ENCODE measurements around the gene ZNF827. TPM values are rescaled to one million over a fixed set of nuclear protein-coding genes. Genes with fewer than 3 reads are reported as not detected.
A peak's percentile ranks its signal among the peaks of the same experiment; 100 is the strongest.

The ZNF827 gene
- total RNA-seq, 1 experiment from 2014 or later, result 19.1 TPM

GRCh38 chr4:145723336-145723735 is 215.3 kb downstream of the ZNF827 start:
- H3K79me2 ChIP-seq (ENCODE audit: insufficient read depth, low read length), result no peaks in the 10 kb centered on the region
- H3K4me2 ChIP-seq (ENCODE audit: low read length), result no peak overlapping the region
- no peaks in the 10 kb centered on the region for H3K9me2 ChIP-seq (ENCODE audit: insufficient read depth)
- ChIA-PET CTCF (no interaction called here), RAD21 (ENCODE audit: low non-redundant PET in 1 of 2, low total read pairs in 2 of 2, uncharacterized antibody in 2 of 2, unreplicated experiment in 2 of 2) (no interaction called here), POLR2A (no interaction called here)
- BruUV-seq (replicated peaks), result no TSS peak
- H3K27ac ChIP-seq (ENCODE audit: low read depth, low read length), result no peak overlapping the region
- TF ChIP-seq POLR2A (IDR thresholded peaks at IDR 0.05; ENCODE audit: borderline replicate concordance, extremely low read depth, insufficient read depth, insufficient read length) (no peak), POLR2AphosphoS5 (IDR thresholded peaks at IDR 0.05; ENCODE audit: low read depth, low read length) (no peak), RAD21 (IDR thresholded peaks at IDR 0.05; ENCODE audit: low read depth) (peak; percentile 32)
- peak overlapping the region; percentile 30 for H2AFZ ChIP-seq (ENCODE audit: low read depth, low read length, poor library complexity, severe bottlenecking)
- DNase-seq (ENCODE audit: low read depth, low spot score) (no peak), ATAC-seq (no peak)
- H3K27me3 ChIP-seq (ENCODE audit: insufficient read depth, low read length), result no peaks in the 10 kb centered on the region
- H3K4me1 ChIP-seq (ENCODE audit: control insufficient read depth in 1 of 2, insufficient read depth in 2 of 2, low read length in 2 of 2), result no peaks in the 10 kb centered on the region
- no peak overlapping the region for H3K9ac ChIP-seq (ENCODE audit: low read length)
- no peaks in the 10 kb centered on the region for H4K20me1 ChIP-seq (ENCODE audit: insufficient read depth)
- H3K9me3 ChIP-seq (ENCODE audit: control insufficient read depth in 1 of 2, insufficient read depth in 1 of 2, low read depth in 1 of 2, low read length in 2 of 2), result no peaks in the 10 kb centered on the region
- no peaks in the 10 kb centered on the region for H3K36me3 ChIP-seq (ENCODE audit: control insufficient read depth in 1 of 2, insufficient read depth in 2 of 2, low read length in 2 of 2)
- intact Hi-C loops (cut with micrococcal nuclease), result no loop called here
- H3K4me3 ChIP-seq (replicated peaks in 1 of 2; ENCODE audit: low read depth in 1 of 2, low read length in 2 of 2), result no peak overlapping the region

DNA sequence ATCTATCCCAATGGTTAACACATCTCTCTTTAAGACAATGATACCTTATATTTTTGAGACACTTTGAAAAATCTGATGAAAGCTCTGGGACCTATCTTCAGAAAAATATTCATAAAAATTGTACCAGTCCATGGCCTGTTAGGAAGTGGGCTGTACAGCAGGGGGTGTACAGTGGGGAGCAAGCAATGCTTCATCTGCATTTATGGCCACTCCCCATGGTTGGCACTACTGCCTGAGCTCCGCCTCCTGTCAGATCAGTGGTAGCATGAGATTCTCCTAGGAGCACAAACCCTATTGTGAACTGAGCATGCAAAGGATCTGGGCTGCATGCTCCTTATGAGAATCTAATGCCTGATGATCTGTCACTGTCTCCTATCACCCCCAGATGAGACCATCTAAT is 216.1 kb downstream of the ZNF827 start:
- Histone ChIP-seq H3K9me2 (ENCODE audit: insufficient read depth) (no peaks in the 10 kb centered on the region), H3K9me3 (ENCODE audit: control insufficient read depth in 1 of 2, insufficient read depth in 1 of 2, low read depth in 1 of 2, low read length in 2 of 2) (no peaks in the 10 kb centered on the region), H3K4me2 (ENCODE audit: low read length) (no peak overlapping the region), H3K9ac (ENCODE audit: low read length) (no peak overlapping the region), H3K79me2 (ENCODE audit: insufficient read depth, low read length) (no peaks in the 10 kb centered on the region), H3K4me1 (ENCODE audit: control insufficient read depth in 1 of 2, insufficient read depth in 2 of 2, low read length in 2 of 2) (no peaks in the 10 kb centered on the region), H3K27me3 (ENCODE audit: insufficient read depth, low read length) (no peaks in the 10 kb centered on the region), H2AFZ (ENCODE audit: low read depth, low read length, poor library complexity, severe bottlenecking) (no peak overlapping the region), H3K4me3 (replicated peaks in 1 of 2; ENCODE audit: low read depth in 1 of 2, low read length in 2 of 2) (no peak overlapping the region), H3K27ac (ENCODE audit: low read depth, low read length) (no peak overlapping the region), H3K36me3 (ENCODE audit: control insufficient read depth in 1 of 2, insufficient read depth in 2 of 2, low read length in 2 of 2) (no peaks in the 10 kb centered on the region), H4K20me1 (ENCODE audit: insufficient read depth) (no peaks in the 10 kb centered on the region)
- DNase-seq (ENCODE audit: low read depth, low spot score) (no peak), ATAC-seq (peak; percentile 89)
- RAD21 ChIA-PET (ENCODE audit: low non-redundant PET in 1 of 2, low total read pairs in 2 of 2, uncharacterized antibody in 2 of 2, unreplicated experiment in 2 of 2), result no interaction called here
- intact Hi-C loops (cut with micrococcal nuclease), result no loop called here
- CTCF ChIA-PET, result no interaction called here
- BruUV-seq (replicated peaks), result no TSS peak
- POLR2A ChIA-PET, result no interaction called here
- TF ChIP-seq CTCF (IDR thresholded peaks at IDR 0.05 in 2 of 3, conservative IDR thresholded peaks at IDR 0.05 in 1 of 3; ENCODE audit: borderline replicate concordance in 1 of 3, insufficient read depth in 1 of 3, low read depth in 2 of 3, low read length in 2 of 3) (0 out of 6 replicates have a peak, but pooled peaks of 1 of the 3 experiments have one; percentile 18), SRF (IDR thresholded peaks at IDR 0.05; ENCODE audit: low read depth) (no peak)

Measured in HCT116 (cell line).